WTC11 (cell line): ENCODE data around the gene CTNNA2. TPM values are rescaled to one million over a fixed set of nuclear protein-coding genes. Genes with fewer than 3 reads are reported as not detected.

Experiments
- ATAC-seq: fragments of 200-7000 bp; cut with Tn5 transposase; 2 replicates; pipeline ENCODE4 v1.10.0; 2021; ENCODE audit warnings: mild to moderate bottlenecking, moderate library complexity
- CTCF ChIA-PET: fragments of 300-600 bp; sonication (Branson Sonifier 250); formaldehyde crosslinking; loops from one replicate; lab custom pipeline; 2021; ENCODE audit warnings: antibody characterized with exemption; lab: Charles Lee
- POLR2A ChIA-PET: fragments of 350-600 bp; sonication (Branson Sonifier 250); formaldehyde crosslinking; loops from one replicate; lab custom pipeline; 2021; ENCODE audit warnings: antibody characterized with exemption; lab: Charles Lee
- DNase-seq: peaks from one replicate; pipeline ENCODE4 v3.0.0; 2021; ENCODE audit warnings: low spot score
- H3K27ac Mint-ChIP-seq: 2 replicates; pipeline ENCODE4 v1.8.0; 2021; ENCODE audit warnings: mixed read lengths
- H3K27me3 Mint-ChIP-seq: 2 replicates; pipeline ENCODE4 v1.8.0; 2021; ENCODE audit warnings: low read depth, mild to moderate bottlenecking, moderate library complexity, mixed read lengths
- H3K36me3 Mint-ChIP-seq: 2 replicates; pipeline ENCODE4 v1.8.0; 2021; ENCODE audit warnings: mixed read lengths
- H3K4me1 Mint-ChIP-seq: 2 replicates; pipeline ENCODE4 v1.8.0; 2022; ENCODE audit warnings: mixed read lengths
- H3K4me3 Mint-ChIP-seq: 2 replicates; pipeline ENCODE4 v1.8.0; 2021; ENCODE audit warnings: mild to moderate bottlenecking, moderate library complexity, mixed read lengths
- H3K9me3 Mint-ChIP-seq: 2 replicates; pipeline ENCODE4 v1.8.0; 2021; ENCODE audit warnings: mixed read lengths
- CBFB ChIP-seq: sonication (generic); formaldehyde crosslinking; IDR thresholded peaks from 2 replicates; pipeline ENCODE4 v1.8.1; 2022; ENCODE audit warnings: mild to moderate bottlenecking, low read depth, missing genetic modification reagents
- CREB1 ChIP-seq: sonication (generic); formaldehyde crosslinking; IDR thresholded peaks from 2 replicates; pipeline ENCODE4 v1.8.0; 2023; ENCODE audit warnings: mild to moderate bottlenecking, missing genetic modification reagents
- GTF2I ChIP-seq: fragments of 250-450 bp; sonication (Bioruptor Pico); conservative IDR thresholded peaks from 2 replicates; pipeline ENCODE4 v1.4.0; 2021; ENCODE audit warnings: mild to moderate bottlenecking
- JAZF1 ChIP-seq: fragments of 250-450 bp; sonication (Bioruptor Pico); IDR thresholded peaks from 2 replicates; pipeline ENCODE4 v1.9.0; 2021; ENCODE audit warnings: moderate library complexity, mild to moderate bottlenecking, inconsistent platforms
- MYBL2 ChIP-seq: sonication (generic); formaldehyde crosslinking; IDR thresholded peaks from 2 replicates; pipeline ENCODE4 v1.8.1; 2023; ENCODE audit warnings: mild to moderate bottlenecking, moderate library complexity, missing genetic modification reagents
- NR1H2 ChIP-seq: sonication (generic); formaldehyde crosslinking; IDR thresholded peaks from 2 replicates; pipeline ENCODE4 v1.9.0; 2021; ENCODE audit warnings: mild to moderate bottlenecking, moderate library complexity, missing genetic modification reagents
- PRDM15 ChIP-seq: sonication (generic); formaldehyde crosslinking; IDR thresholded peaks from 2 replicates; pipeline ENCODE4 v1.8.0; 2022; ENCODE audit warnings: missing genetic modification reagents
- SP1 ChIP-seq: sonication (generic); formaldehyde crosslinking; conservative IDR thresholded peaks from 2 replicates; pipeline ENCODE4 v1.8.1; 2022; ENCODE audit warnings: missing genetic modification reagents
- TCF7 ChIP-seq: sonication (generic); formaldehyde crosslinking; IDR thresholded peaks from 2 replicates; pipeline ENCODE4 v1.8.0; 2022; ENCODE audit warnings: mild to moderate bottlenecking, low read depth, missing genetic modification reagents, moderate library complexity
- USF2 ChIP-seq: sonication (generic); formaldehyde crosslinking; IDR thresholded peaks from 2 replicates; pipeline ENCODE4 v1.8.1; 2023; ENCODE audit warnings: mild to moderate bottlenecking, missing genetic modification reagents, moderate library complexity
- ZNF219 ChIP-seq: sonication (generic); formaldehyde crosslinking; IDR thresholded peaks from 2 replicates; pipeline ENCODE4 v1.8.0; 2023; ENCODE audit warnings: missing genetic modification reagents, mild to moderate bottlenecking, borderline replicate concordance
- ZNF232 ChIP-seq: sonication (generic); formaldehyde crosslinking; IDR thresholded peaks from 2 replicates; pipeline ENCODE4 v1.8.0; 2022; ENCODE audit warnings: mild to moderate bottlenecking, missing genetic modification reagents
- ZNF263 ChIP-seq: sonication (generic); formaldehyde crosslinking; IDR thresholded peaks from 2 replicates; pipeline ENCODE4 v1.8.1; 2022; ENCODE audit warnings: low read depth, mild to moderate bottlenecking, moderate library complexity, missing genetic modification reagents
- ZNF317 ChIP-seq: sonication (generic); formaldehyde crosslinking; IDR thresholded peaks from 2 replicates; pipeline ENCODE4 v1.8.1; 2023; ENCODE audit warnings: low read depth, mild to moderate bottlenecking, moderate library complexity, missing genetic modification reagents, borderline replicate concordance
- ZNF396 ChIP-seq: fragments of 250-450 bp; sonication (Bioruptor Pico); IDR thresholded peaks from 2 replicates; pipeline ENCODE4 v1.8.0; 2021; ENCODE audit warnings: mild to moderate bottlenecking, moderate library complexity, borderline replicate concordance
- ZNF416 ChIP-seq: fragments of 250-450 bp; sonication (Bioruptor Pico); IDR thresholded peaks from 2 replicates; pipeline ENCODE4 v1.9.0; 2021; ENCODE audit warnings: mild to moderate bottlenecking, inconsistent platforms
- ZNF671 ChIP-seq: fragments of 250-450 bp; sonication (Bioruptor Pico); IDR thresholded peaks from 2 replicates; pipeline ENCODE4 v1.8.0; 2021; ENCODE audit warnings: mild to moderate bottlenecking
- total RNA-seq: library from RNA; stranded (reverse); gene quantifications from 3 replicates; pipeline ENCODE4 v1.2.3, GENCODE V29; 2021
- TF ChIP-seq, protein P1 (sequence below): sonication (generic); formaldehyde crosslinking; IDR thresholded peaks from 2 replicates; pipeline ENCODE4 v1.8.0; 2023; ENCODE audit warnings: missing genetic modification reagents
- TF ChIP-seq, protein P2 (sequence below): sonication (generic); formaldehyde crosslinking; conservative IDR thresholded peaks from 2 replicates; pipeline ENCODE4 v1.8.1; 2022; ENCODE audit warnings: mild to moderate bottlenecking, missing genetic modification reagents
- TF ChIP-seq, protein P3 (sequence below): sonication (generic); formaldehyde crosslinking; IDR thresholded peaks from 2 replicates; pipeline ENCODE4 v1.8.1; 2022; ENCODE audit warnings: low read depth, missing genetic modification reagents, borderline replicate concordance
- TF ChIP-seq, protein P4 (sequence below): fragments of 250-450 bp; sonication (Bioruptor Pico); IDR thresholded peaks from 2 replicates; pipeline ENCODE4 v1.9.0; 2021; ENCODE audit warnings: mild to moderate bottlenecking

Gene CTNNA2
- total RNA-seq, 1 experiment from 2014 or later, result 3.8 TPM

DNA sequence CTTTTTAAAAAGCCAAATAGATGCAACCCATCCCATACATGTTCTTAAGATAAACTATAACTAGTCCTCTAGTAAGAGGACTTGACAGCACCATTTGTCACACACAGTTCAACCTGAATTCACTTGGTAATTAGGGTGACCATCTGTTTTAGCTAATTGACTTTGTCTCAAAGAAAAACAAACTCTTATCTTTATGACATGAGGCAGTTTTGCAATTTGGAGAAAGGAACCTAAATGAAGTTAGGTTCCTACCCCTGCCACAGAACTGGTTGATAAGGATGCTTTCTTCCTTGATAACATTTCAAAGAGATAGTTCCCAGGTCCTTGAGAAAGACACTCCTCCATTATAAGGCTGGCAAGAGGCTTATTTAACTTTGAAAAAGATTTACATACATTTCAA, 849.1 kb downstream of the CTNNA2 start:
- no peak for ATAC-seq
- Mint-ChIP-seq H3K4me1 (peaks cover 47% of the 10 kb centered on the region), H3K9me3 (no peaks in the 10 kb centered on the region), H3K27ac (no peak overlapping the region), H3K4me3 (no peak overlapping the region), H3K27me3 (peaks cover 98% of the 10 kb centered on the region), H3K36me3 (no peaks in the 10 kb centered on the region)
- CTCF ChIA-PET, result no interaction called here
- no peak for TF ChIP-seq GTF2I
- TF ChIP-seq ZNF232 (CRISPR knock-in tag), result no peak
- TF ChIP-seq ZNF416 (CRISPR knock-in tag), result no peak
- no peak for DNase-seq
- POLR2A ChIA-PET, result no interaction called here

- ChIA-PET POLR2A (no interaction called here), CTCF (no interaction called here)
- H3K4me3 Mint-ChIP-seq, result no peak overlapping the region
- DNase-seq, result no peak
- H3K27me3 Mint-ChIP-seq, result peaks cover 98% of the 10 kb centered on the region
- TF ChIP-seq ZNF671 (CRISPR knock-in tag), result no peak
- no peak for TF ChIP-seq CBFB (CRISPR knock-in tag)
- TF ChIP-seq JAZF1, result no peak
- TF ChIP-seq MYBL2 (CRISPR knock-in tag), result no peak
- TF ChIP-seq USF2 (CRISPR knock-in tag), result no peak
- no peak for TF ChIP-seq ZNF263 (CRISPR knock-in tag)
- no peak for TF ChIP-seq PRDM15 (CRISPR knock-in tag)
- no peak for TF ChIP-seq ZNF317 (CRISPR knock-in tag)
- no peak for TF ChIP-seq SP1
- TF ChIP-seq NR1H2 (CRISPR knock-in tag), result no peak
- no peak for TF ChIP-seq ZNF219 (CRISPR knock-in tag)
- no peak for TF ChIP-seq TCF7 (CRISPR knock-in tag)
- H3K4me1 Mint-ChIP-seq, result peaks cover 49% of the 10 kb centered on the region
- H3K9me3 Mint-ChIP-seq, result no peaks in the 10 kb centered on the region
- H3K36me3 Mint-ChIP-seq, result no peaks in the 10 kb centered on the region
- ATAC-seq, result no peak
- no peak overlapping the region for H3K27ac Mint-ChIP-seq
Measured at GRCh38 chr2:80363330-80363729, 850.5 kb downstream of the CTNNA2 start.

- ChIA-PET CTCF (no interaction called here), POLR2A (no interaction called here)
- Mint-ChIP-seq H3K9me3 (no peaks in the 10 kb centered on the region), H3K4me3 (no peak overlapping the region), H3K4me1 (peaks cover 49% of the 10 kb centered on the region), H3K36me3 (no peaks in the 10 kb centered on the region), H3K27ac (no peak overlapping the region), H3K27me3 (peaks cover 98% of the 10 kb centered on the region)
- no peak for DNase-seq
- no peak for ATAC-seq
- TF ChIP-seq MYBL2 (CRISPR knock-in tag) (no peak), CREB1 (CRISPR knock-in tag) (no peak), PRDM15 (CRISPR knock-in tag) (no peak), ZNF396 (no peak)
- TF ChIP-seq, protein P1, sequence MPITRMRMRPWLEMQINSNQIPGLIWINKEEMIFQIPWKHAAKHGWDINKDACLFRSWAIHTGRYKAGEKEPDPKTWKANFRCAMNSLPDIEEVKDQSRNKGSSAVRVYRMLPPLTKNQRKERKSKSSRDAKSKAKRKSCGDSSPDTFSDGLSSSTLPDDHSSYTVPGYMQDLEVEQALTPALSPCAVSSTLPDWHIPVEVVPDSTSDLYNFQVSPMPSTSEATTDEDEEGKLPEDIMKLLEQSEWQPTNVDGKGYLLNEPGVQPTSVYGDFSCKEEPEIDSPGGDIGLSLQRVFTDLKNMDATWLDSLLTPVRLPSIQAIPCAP, result no peak
- TF ChIP-seq, protein P2, sequence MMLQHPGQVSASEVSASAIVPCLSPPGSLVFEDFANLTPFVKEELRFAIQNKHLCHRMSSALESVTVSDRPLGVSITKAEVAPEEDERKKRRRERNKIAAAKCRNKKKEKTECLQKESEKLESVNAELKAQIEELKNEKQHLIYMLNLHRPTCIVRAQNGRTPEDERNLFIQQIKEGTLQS (CRISPR knock-in tag), result no peak
- TF ChIP-seq, protein P3, sequence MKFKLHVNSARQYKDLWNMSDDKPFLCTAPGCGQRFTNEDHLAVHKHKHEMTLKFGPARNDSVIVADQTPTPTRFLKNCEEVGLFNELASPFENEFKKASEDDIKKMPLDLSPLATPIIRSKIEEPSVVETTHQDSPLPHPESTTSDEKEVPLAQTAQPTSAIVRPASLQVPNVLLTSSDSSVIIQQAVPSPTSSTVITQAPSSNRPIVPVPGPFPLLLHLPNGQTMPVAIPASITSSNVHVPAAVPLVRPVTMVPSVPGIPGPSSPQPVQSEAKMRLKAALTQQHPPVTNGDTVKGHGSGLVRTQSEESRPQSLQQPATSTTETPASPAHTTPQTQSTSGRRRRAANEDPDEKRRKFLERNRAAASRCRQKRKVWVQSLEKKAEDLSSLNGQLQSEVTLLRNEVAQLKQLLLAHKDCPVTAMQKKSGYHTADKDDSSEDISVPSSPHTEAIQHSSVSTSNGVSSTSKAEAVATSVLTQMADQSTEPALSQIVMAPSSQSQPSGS, result no peak
- TF ChIP-seq, protein P4, sequence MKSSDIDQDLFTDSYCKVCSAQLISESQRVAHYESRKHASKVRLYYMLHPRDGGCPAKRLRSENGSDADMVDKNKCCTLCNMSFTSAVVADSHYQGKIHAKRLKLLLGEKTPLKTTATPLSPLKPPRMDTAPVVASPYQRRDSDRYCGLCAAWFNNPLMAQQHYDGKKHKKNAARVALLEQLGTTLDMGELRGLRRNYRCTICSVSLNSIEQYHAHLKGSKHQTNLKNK, result no peak
Measured at GRCh38 chr2:80363791-80364349, 851.0 kb downstream of the CTNNA2 start.
